ENCODE data around the gene E2F1. TPM values are rescaled to one million over a fixed set of nuclear protein-coding genes. Genes with fewer than 3 reads are reported as not detected.

Gene E2F1
- total RNA-seq, 1 donor from 2014 or later, result 2.4 TPM

DNA sequence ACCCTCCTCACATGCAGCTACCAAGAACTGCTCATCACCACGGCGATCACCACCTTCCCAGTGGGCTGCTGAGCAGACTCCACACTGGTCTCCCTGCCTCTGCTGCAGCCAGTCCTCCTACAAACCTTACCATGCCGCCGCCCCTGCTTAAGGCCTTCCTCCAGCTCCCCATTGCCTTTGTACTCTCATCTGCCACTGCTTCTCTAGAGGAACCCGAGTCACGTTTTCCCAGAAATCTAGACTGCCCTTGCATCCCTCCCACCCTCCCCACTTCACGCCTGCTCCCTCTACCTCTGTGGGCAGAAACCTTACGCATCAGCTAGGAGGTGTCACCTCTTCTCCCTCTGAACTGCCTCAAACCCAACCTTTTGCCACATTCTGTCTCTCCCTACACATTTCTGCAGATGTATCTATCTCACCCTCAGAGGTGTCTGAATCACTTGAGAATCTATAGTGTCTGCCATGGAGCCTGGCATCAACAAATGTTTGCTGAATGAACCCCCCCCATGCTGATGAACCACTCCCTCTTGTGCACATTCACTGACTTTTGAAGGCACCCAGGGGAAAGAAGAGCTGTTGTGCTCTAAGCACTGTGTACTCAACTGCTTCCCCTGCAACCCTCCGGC is 4.3 kb downstream of the E2F1 start:
- TF ChIP-seq, protein P1, sequence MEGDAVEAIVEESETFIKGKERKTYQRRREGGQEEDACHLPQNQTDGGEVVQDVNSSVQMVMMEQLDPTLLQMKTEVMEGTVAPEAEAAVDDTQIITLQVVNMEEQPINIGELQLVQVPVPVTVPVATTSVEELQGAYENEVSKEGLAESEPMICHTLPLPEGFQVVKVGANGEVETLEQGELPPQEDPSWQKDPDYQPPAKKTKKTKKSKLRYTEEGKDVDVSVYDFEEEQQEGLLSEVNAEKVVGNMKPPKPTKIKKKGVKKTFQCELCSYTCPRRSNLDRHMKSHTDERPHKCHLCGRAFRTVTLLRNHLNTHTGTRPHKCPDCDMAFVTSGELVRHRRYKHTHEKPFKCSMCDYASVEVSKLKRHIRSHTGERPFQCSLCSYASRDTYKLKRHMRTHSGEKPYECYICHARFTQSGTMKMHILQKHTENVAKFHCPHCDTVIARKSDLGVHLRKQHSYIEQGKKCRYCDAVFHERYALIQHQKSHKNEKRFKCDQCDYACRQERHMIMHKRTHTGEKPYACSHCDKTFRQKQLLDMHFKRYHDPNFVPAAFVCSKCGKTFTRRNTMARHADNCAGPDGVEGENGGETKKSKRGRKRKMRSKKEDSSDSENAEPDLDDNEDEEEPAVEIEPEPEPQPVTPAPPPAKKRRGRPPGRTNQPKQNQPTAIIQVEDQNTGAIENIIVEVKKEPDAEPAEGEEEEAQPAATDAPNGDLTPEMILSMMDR (IDR thresholded peaks at IDR 0.05), result no peak
- DNase-seq (no peak), ATAC-seq (no peak)
- H3K36me3 ChIP-seq, result no peaks in the 10 kb centered on the region
- H3K4me3 ChIP-seq, result no peak overlapping the region
- H3K9me3 ChIP-seq, result no peaks in the 10 kb centered on the region
- intact Hi-C loops (cut with DNase I), result no loop called here
- H3K27me3 ChIP-seq, result no peaks in the 10 kb centered on the region
- H3K4me1 ChIP-seq, result peaks cover 11% of the 10 kb centered on the region
- no peak overlapping the region for H3K27ac ChIP-seq

GRCh38 chr20:33681288-33681687 is 4.9 kb downstream of the E2F1 start:
- Histone ChIP-seq H3K36me3 (no peaks in the 10 kb centered on the region), H3K9me3 (no peaks in the 10 kb centered on the region), H3K27me3 (no peaks in the 10 kb centered on the region), H3K27ac (no peak overlapping the region), H3K4me3 (no peak overlapping the region), H3K4me1 (peaks cover 9% of the 10 kb centered on the region)
- ATAC-seq, result no peak
- intact Hi-C loops (cut with DNase I), result no loop called here
- TF ChIP-seq, protein P1 (IDR thresholded peaks at IDR 0.05), result no peak
- DNase-seq, result no peak

DNA sequence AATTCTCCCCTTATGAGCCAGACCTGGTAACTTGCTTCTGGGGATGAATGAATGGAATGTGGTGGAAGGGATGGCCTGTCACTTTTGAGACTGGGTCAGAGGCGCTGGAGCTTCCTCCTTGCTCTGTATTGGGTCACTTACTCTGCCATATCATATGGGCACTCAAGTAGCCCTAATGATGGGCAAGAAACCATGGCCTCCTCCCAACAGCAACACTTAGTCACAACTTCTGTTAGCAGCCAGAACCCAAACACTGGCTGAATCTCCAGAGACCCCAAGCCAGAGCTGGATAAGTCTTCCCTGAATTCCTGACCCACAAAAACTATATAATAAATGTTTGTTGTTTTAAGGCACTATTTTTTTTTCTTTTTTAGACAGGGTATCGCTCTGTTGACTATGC is 5.5 kb downstream of the E2F1 start:
- Histone ChIP-seq H3K4me1 (peaks cover 14% of the 10 kb centered on the region), H3K4me3 (no peak overlapping the region), H3K9me3 (no peaks in the 10 kb centered on the region), H3K36me3 (no peaks in the 10 kb centered on the region), H3K27me3 (no peaks in the 10 kb centered on the region), H3K27ac (no peak overlapping the region)
- DNase-seq, result no peak
- intact Hi-C loops (cut with DNase I), result no loop called here
- TF ChIP-seq, protein P1 (IDR thresholded peaks at IDR 0.05), result no peak
- no peak for ATAC-seq

- Histone ChIP-seq H3K9me3 (no peaks in the 10 kb centered on the region), H3K27me3 (no peaks in the 10 kb centered on the region), H3K36me3 (no peaks in the 10 kb centered on the region), H3K4me1 (peaks cover 14% of the 10 kb centered on the region), H3K4me3 (no peak overlapping the region), H3K27ac (no peak overlapping the region)
- ATAC-seq (no peak), DNase-seq (no peak)
- intact Hi-C loops (cut with DNase I), result no loop called here
- TF ChIP-seq, protein P1 (IDR thresholded peaks at IDR 0.05), result no peak
Measured at GRCh38 chr20:33679758-33680485, 6.3 kb downstream of the E2F1 start.

GRCh38 chr20:33677991-33678702 is 8.0 kb downstream of the E2F1 start:
- Histone ChIP-seq H3K36me3 (no peaks in the 10 kb centered on the region), H3K4me1 (peaks cover 23% of the 10 kb centered on the region), H3K9me3 (no peaks in the 10 kb centered on the region), H3K27me3 (no peaks in the 10 kb centered on the region), H3K4me3 (no peak overlapping the region), H3K27ac (no peak overlapping the region)
- DNase-seq (no peak), ATAC-seq (no peak)
- intact Hi-C loops (cut with DNase I), result no loop called here
- TF ChIP-seq, protein P1 (IDR thresholded peaks at IDR 0.05), result no peak
